Hepatocyte (in vitro differentiated cells): ENCODE data around the gene KIAA1671. TPM values are rescaled to one million over a fixed set of nuclear protein-coding genes. Genes with fewer than 3 reads are reported as not detected.
A peak's percentile ranks its signal among the peaks of the same experiment; 100 is the strongest.
"Not testable (repeated sequence)": the region's sequence is repeated elsewhere in the genome, so short reads cannot be mapped to it uniquely, and the experiment has no call there.

Source experiments
- DNase-seq: peaks from one replicate; pipeline ENCODE4 v3.0.0-alpha.2; 2016; ENCODE audit warnings: low spot score
- H2AFZ ChIP-seq: fragments of 200-600 bp; sonication (generic); 2 replicates; pipeline ENCODE4 v1.6.0; 2016; ENCODE audit warnings: antibody characterized with exemption, mild to moderate bottlenecking
- H3K27ac ChIP-seq: fragments of 200-600 bp; sonication (generic); 2 replicates; pipeline ENCODE4 v1.5.1; 2016; ENCODE audit warnings: mild to moderate bottlenecking
- H3K27me3 ChIP-seq: fragments of 200-600 bp; sonication (generic); 2 replicates; pipeline ENCODE4 v1.6.1; 2016
- H3K36me3 ChIP-seq: fragments of 200-600 bp; sonication (generic); replicated peaks from 2 replicates; pipeline ENCODE4 v1.5.1; 2016; ENCODE audit warnings: low read depth; ENCODE audit not compliant: insufficient read depth
- H3K4me1 ChIP-seq: fragments of 200-600 bp; sonication (generic); 2 replicates; pipeline ENCODE4 v1.5.1; 2016; ENCODE audit warnings: mild to moderate bottlenecking, moderate library complexity; ENCODE audit not compliant: insufficient read depth
- H3K4me2 ChIP-seq: fragments of 200-600 bp; sonication (generic); 2 replicates; pipeline ENCODE4 v1.6.0; 2016
- H3K4me3 ChIP-seq: fragments of 200-600 bp; sonication (generic); 2 replicates; pipeline ENCODE4 v1.5.1; 2016; ENCODE audit warnings: mild to moderate bottlenecking
- H3K79me2 ChIP-seq: fragments of 200-600 bp; sonication (generic); 2 replicates; pipeline ENCODE4 v1.6.0; 2017; ENCODE audit warnings: mild to moderate bottlenecking
- H3K9me2 ChIP-seq: fragments of 200-600 bp; sonication (generic); replicated peaks from 2 replicates; pipeline ENCODE4 v1.6.0; 2017; ENCODE audit warnings: mild to moderate bottlenecking; ENCODE audit not compliant: insufficient read depth
- H3K9me3 ChIP-seq: fragments of 200-600 bp; sonication (generic); 2 replicates; pipeline ENCODE4 v1.5.1; 2016; ENCODE audit warnings: low read depth, mild to moderate bottlenecking
- H4K20me1 ChIP-seq: fragments of 200-600 bp; sonication (generic); 2 replicates; pipeline ENCODE4 v1.6.0; 2016; ENCODE audit warnings: mild to moderate bottlenecking; ENCODE audit not compliant: insufficient read depth, poor library complexity, severe bottlenecking
- CTCF ChIP-seq: fragments of 200-600 bp; sonication (generic); IDR thresholded peaks from 2 replicates; pipeline ENCODE4 v1.5.1; 2016; ENCODE audit warnings: antibody characterized with exemption, mild to moderate bottlenecking; ENCODE audit not compliant: poor library complexity
- EZH2 ChIP-seq: fragments of 200-600 bp; sonication (generic); IDR thresholded peaks from 2 replicates; pipeline ENCODE4 v1.6.1; 2016; ENCODE audit warnings: antibody characterized with exemption, mild to moderate bottlenecking, borderline replicate concordance
- EZH2phosphoT487 ChIP-seq: fragments of 200-600 bp; sonication (generic); IDR thresholded peaks from one replicate; pipeline ENCODE4 v1.6.1; 2018; ENCODE audit warnings: antibody characterized with exemption, mild to moderate bottlenecking, low read depth, moderate library complexity; ENCODE audit not compliant: unreplicated experiment, severe bottlenecking
- WGBS: methylation state at CpG from one replicate; pipeline ENCODE4 v1.1.6; 2016; ENCODE audit warnings: low lambda C conversion rate; ENCODE audit errors: missing lambda C conversion rate; 5-methylcytosine and 5-hydroxymethylcytosine counted together
- polyA plus RNA-seq: library from polyadenylated mRNA; unstranded; fragments of >200 nt; fragmentation: Nextera tagmentation; extraction: Ambion mirVana; gene quantifications from 2 replicates; pipeline ENCODE4 v1.2.1, GENCODE V29; 2016
- total RNA-seq: library from RNA; depleted of rRNA; stranded (reverse); fragments of >200 nt; gene quantifications from 2 replicates; pipeline ENCODE4 v1.2.3, GENCODE V29; 2014

KIAA1671 gene
- total and polyA plus RNA-seq, 2 experiments from 2014 or later, result 8.1 to 26.5 TPM

- Histone ChIP-seq H3K4me3 (no peak overlapping the region), H3K4me2 (peak overlapping the region; percentile 72), H2AFZ (peak overlapping the region; percentile 63)
These were observed 283.2 kb downstream of the KIAA1671 start for GRCh38 chr22:25235547-25236290.

GRCh38 chr22:25236417-25236816 lies 283.9 kb downstream of the KIAA1671 start:
- H2AFZ ChIP-seq, result peak overlapping the region; percentile 63
- peak overlapping the region; percentile 72 for H3K4me2 ChIP-seq
- no peaks in the 10 kb centered on the region for H3K9me3 ChIP-seq
- H3K4me3 ChIP-seq, result no peak overlapping the region
- DNase-seq, result no peak
- H3K79me2 ChIP-seq, result no peaks in the 10 kb centered on the region
- H3K27me3 ChIP-seq, result no peaks in the 10 kb centered on the region
- H3K27ac ChIP-seq, result no peak overlapping the region
- no peaks in the 10 kb centered on the region for H3K9me2 ChIP-seq
- no peaks in the 10 kb centered on the region for H4K20me1 ChIP-seq
- WGBS, result 83% methylated on average over 6 of the region's 6 CpGs
- no peaks in the 10 kb centered on the region for H3K4me1 ChIP-seq
- no peak for TF ChIP-seq EZH2phosphoT487
- no peak for TF ChIP-seq EZH2
- TF ChIP-seq CTCF, result no peak
- H3K36me3 ChIP-seq, result no peaks in the 10 kb centered on the region

More at GRCh38 chr22:25235547-25236290, 283.2 kb downstream of the KIAA1671 start:
- no peaks in the 10 kb centered on the region for H3K79me2 ChIP-seq
- TF ChIP-seq EZH2phosphoT487 (no peak), CTCF (peak; percentile 76), EZH2 (no peak)
- H3K36me3 ChIP-seq, result no peaks in the 10 kb centered on the region
- no peaks in the 10 kb centered on the region for H3K4me1 ChIP-seq
- H3K27ac ChIP-seq, result no peak overlapping the region
- no peaks in the 10 kb centered on the region for H3K27me3 ChIP-seq
- H4K20me1 ChIP-seq, result no peaks in the 10 kb centered on the region
- H3K9me2 ChIP-seq, result no peaks in the 10 kb centered on the region
- 21% methylated on average over 25 of the region's 30 CpGs for WGBS
- DNase-seq, result peak; percentile 90
- H3K9me3 ChIP-seq, result no peaks in the 10 kb centered on the region

GRCh38 chr22:25237503-25237902 lies 285.0 kb downstream of the KIAA1671 start:
- Histone ChIP-seq H3K9me3 (no peaks in the 10 kb centered on the region), H3K27me3 (no peaks in the 10 kb centered on the region)
- WGBS, result 80% methylated on average over 4 of the region's 4 CpGs

GRCh38 chr22:25238058-25238457 lies 285.5 kb downstream of the KIAA1671 start:
- H3K4me3 ChIP-seq, DNase-seq, H3K4me1 ChIP-seq, H3K4me2 ChIP-seq, H3K27me3 ChIP-seq, H3K36me3 ChIP-seq, H3K9me2 ChIP-seq, H3K27ac ChIP-seq, H2AFZ ChIP-seq, H3K79me2 ChIP-seq, H3K9me3 ChIP-seq, H4K20me1 ChIP-seq: not testable (repeated sequence)
- 73% methylated on average over 7 of the region's 9 CpGs for WGBS

More at GRCh38 chr22:25237503-25237902, 285.0 kb downstream of the KIAA1671 start:
- H3K79me2 ChIP-seq, result no peaks in the 10 kb centered on the region
- no peaks in the 10 kb centered on the region for H3K4me1 ChIP-seq
- H3K9me2 ChIP-seq, result no peaks in the 10 kb centered on the region
- no peaks in the 10 kb centered on the region for H3K36me3 ChIP-seq
- H3K27ac ChIP-seq, result no peak overlapping the region
- no peaks in the 10 kb centered on the region for H4K20me1 ChIP-seq
- no peak overlapping the region for H2AFZ ChIP-seq
- TF ChIP-seq CTCF (no peak), EZH2phosphoT487 (no peak), EZH2 (no peak)
- DNase-seq, result no peak
- H3K4me2 ChIP-seq, result no peak overlapping the region
- H3K4me3 ChIP-seq, result no peak overlapping the region
